ENCODE results near the gene SAMD11.

- TF ChIP-seq EZH2 (optimal IDR thresholded peaks at IDR 0.05; ENCODE audit: low read depth, low read length) (no peak), CTCF (IDR thresholded peaks at IDR 0.05; ENCODE audit: low read length) (no peak)
Observed at GRCh38 chr1:923991-924655, 400 bp downstream of the SAMD11 start.
